ENCODE results near the gene PRKCE. TPM values are rescaled to one million over a fixed set of nuclear protein-coding genes. Genes with fewer than 3 reads are reported as not detected.
A peak's percentile ranks its signal among the peaks of the same experiment; 100 is the strongest.

PRKCE gene
- total and polyA plus RNA-seq, 4 donors = 2.5 to 38.6 (median 5.8) TPM

DNA sequence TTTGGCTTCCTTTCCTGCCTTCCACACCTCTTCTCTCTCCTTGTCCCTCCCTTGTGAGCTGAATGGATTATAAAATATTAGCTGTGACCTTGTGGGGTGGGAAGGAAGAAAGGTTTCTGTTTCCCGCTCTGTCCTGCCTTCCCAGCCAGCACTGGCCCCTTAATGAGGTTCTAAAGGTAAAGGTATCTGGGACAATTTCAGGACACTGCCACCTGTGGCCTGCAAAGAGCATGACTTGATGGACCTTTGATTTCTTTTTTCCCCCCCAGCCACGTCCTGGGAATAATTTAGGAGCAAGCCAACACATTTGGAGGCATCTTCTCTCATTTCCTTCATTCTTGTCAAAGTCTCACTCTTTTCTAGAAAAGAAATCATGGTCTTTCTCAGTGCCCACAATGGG lies 399.0 kb downstream of the PRKCE start:
- Histone ChIP-seq H3K27me3 (ENCODE audit: control insufficient read depth in 4 of 4, insufficient read depth in 4 of 4, low read length in 3 of 4) (no peaks in the 10 kb centered on the region), H3K27ac (ENCODE audit: low read depth in 1 of 2, low read length in 2 of 2) (no peak overlapping the region), H3K9ac (ENCODE audit: low read depth in 1 of 2, low read length in 2 of 2) (no peak overlapping the region), H3K9me3 (ENCODE audit: control insufficient read depth in 4 of 4, low read length in 3 of 4) (no peaks in the 10 kb centered on the region), H3K4me1 (ENCODE audit: control insufficient read depth in 4 of 4, insufficient read depth in 4 of 4, low read length in 3 of 4) (no peaks in the 10 kb centered on the region), H3K4me3 (ENCODE audit: low read depth in 1 of 3, low read length in 3 of 3) (no peak overlapping the region), H3K36me3 (ENCODE audit: control insufficient read depth in 4 of 4, insufficient read depth in 3 of 4, low read depth in 1 of 4, low read length in 3 of 4) (no peaks in the 10 kb centered on the region)
- DNase-seq (ENCODE audit: low spot score) = no peak
- TF ChIP-seq RAD21 (IDR thresholded peaks at IDR 0.05) = peak; percentile 18 to 59
- TF ChIP-seq, protein P1, sequence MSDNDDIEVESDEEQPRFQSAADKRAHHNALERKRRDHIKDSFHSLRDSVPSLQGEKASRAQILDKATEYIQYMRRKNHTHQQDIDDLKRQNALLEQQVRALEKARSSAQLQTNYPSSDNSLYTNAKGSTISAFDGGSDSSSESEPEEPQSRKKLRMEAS (IDR thresholded peaks at IDR 0.05) = no peak
- WGBS = 94% methylated on average over 2 of the region's 2 CpGs

DNA sequence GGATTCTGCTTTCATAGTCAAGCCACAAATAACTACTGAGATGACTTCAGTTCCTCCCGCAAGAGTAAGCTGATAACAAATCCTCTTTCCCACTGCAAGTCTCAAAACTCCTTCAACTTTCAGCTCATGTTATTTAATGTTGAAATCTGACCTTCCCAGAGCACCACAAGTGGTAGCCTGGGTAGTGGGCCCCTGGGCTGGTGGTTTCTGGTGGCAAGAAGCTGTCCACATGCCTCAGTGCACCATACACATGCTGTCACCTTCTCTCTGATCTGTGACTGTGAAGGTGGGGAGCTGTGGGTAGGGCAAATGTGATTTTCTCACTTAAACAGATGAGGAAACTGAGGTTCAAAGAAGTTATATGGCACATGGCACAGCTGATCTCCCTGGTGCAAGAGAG lies 399.6 kb downstream of the PRKCE start:
- WGBS = 92% methylated on average over 1 of the region's 1 CpG
- Histone ChIP-seq H3K27ac (ENCODE audit: low read depth in 1 of 2, low read length in 2 of 2) (no peak overlapping the region), H3K36me3 (ENCODE audit: control insufficient read depth in 4 of 4, insufficient read depth in 3 of 4, low read depth in 1 of 4, low read length in 3 of 4) (no peaks in the 10 kb centered on the region), H3K4me1 (ENCODE audit: control insufficient read depth in 4 of 4, insufficient read depth in 4 of 4, low read length in 3 of 4) (no peaks in the 10 kb centered on the region), H3K9ac (ENCODE audit: low read depth in 1 of 2, low read length in 2 of 2) (no peak overlapping the region), H3K4me3 (ENCODE audit: low read depth in 1 of 3, low read length in 3 of 3) (no peak overlapping the region), H3K27me3 (ENCODE audit: control insufficient read depth in 4 of 4, insufficient read depth in 4 of 4, low read length in 3 of 4) (no peaks in the 10 kb centered on the region), H3K9me3 (ENCODE audit: control insufficient read depth in 4 of 4, low read length in 3 of 4) (no peaks in the 10 kb centered on the region)
- DNase-seq (ENCODE audit: low spot score) = no peak
- TF ChIP-seq SP1 (IDR thresholded peaks at IDR 0.05) = no peak
- no peak for TF ChIP-seq GABPA (IDR thresholded peaks at IDR 0.05 in 1 of 2, conservative IDR thresholded peaks at IDR 0.05 in 1 of 2)
- TF ChIP-seq NR2F2 (IDR thresholded peaks at IDR 0.05) = no peak
- TF ChIP-seq RXRA (IDR thresholded peaks at IDR 0.05) = no peak
- TF ChIP-seq, protein P1 (IDR thresholded peaks at IDR 0.05) = no peak
- TF ChIP-seq JUND (IDR thresholded peaks at IDR 0.05) = no peak
- TF ChIP-seq YY1 (IDR thresholded peaks at IDR 0.05) = no peak
- no peak for TF ChIP-seq TAF1 (conservative IDR thresholded peaks at IDR 0.05)
- TF ChIP-seq, protein P2, sequence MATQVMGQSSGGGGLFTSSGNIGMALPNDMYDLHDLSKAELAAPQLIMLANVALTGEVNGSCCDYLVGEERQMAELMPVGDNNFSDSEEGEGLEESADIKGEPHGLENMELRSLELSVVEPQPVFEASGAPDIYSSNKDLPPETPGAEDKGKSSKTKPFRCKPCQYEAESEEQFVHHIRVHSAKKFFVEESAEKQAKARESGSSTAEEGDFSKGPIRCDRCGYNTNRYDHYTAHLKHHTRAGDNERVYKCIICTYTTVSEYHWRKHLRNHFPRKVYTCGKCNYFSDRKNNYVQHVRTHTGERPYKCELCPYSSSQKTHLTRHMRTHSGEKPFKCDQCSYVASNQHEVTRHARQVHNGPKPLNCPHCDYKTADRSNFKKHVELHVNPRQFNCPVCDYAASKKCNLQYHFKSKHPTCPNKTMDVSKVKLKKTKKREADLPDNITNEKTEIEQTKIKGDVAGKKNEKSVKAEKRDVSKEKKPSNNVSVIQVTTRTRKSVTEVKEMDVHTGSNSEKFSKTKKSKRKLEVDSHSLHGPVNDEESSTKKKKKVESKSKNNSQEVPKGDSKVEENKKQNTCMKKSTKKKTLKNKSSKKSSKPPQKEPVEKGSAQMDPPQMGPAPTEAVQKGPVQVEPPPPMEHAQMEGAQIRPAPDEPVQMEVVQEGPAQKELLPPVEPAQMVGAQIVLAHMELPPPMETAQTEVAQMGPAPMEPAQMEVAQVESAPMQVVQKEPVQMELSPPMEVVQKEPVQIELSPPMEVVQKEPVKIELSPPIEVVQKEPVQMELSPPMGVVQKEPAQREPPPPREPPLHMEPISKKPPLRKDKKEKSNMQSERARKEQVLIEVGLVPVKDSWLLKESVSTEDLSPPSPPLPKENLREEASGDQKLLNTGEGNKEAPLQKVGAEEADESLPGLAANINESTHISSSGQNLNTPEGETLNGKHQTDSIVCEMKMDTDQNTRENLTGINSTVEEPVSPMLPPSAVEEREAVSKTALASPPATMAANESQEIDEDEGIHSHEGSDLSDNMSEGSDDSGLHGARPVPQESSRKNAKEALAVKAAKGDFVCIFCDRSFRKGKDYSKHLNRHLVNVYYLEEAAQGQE (IDR thresholded peaks at IDR 0.05) = no peak

DNA sequence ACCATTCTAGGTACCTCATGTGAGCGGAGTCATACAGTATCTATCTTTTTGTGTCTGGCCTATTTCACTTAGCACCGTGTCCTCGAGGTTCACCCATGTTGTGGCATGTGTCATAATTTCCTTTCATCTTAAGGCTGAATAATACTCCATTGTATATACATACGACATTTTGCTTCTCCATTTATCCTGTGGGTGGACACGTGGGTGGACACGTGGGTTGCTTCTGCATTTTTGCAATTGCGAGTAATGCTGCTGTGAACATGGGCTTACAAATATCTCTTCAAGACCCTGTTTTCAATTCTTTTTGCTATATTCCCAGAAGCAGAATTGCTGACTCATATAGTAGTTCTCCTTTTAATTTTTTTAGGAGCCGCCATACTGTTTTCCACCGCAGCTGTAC lies 402.1 kb downstream of the PRKCE start:
- TF ChIP-seq, protein P3, sequence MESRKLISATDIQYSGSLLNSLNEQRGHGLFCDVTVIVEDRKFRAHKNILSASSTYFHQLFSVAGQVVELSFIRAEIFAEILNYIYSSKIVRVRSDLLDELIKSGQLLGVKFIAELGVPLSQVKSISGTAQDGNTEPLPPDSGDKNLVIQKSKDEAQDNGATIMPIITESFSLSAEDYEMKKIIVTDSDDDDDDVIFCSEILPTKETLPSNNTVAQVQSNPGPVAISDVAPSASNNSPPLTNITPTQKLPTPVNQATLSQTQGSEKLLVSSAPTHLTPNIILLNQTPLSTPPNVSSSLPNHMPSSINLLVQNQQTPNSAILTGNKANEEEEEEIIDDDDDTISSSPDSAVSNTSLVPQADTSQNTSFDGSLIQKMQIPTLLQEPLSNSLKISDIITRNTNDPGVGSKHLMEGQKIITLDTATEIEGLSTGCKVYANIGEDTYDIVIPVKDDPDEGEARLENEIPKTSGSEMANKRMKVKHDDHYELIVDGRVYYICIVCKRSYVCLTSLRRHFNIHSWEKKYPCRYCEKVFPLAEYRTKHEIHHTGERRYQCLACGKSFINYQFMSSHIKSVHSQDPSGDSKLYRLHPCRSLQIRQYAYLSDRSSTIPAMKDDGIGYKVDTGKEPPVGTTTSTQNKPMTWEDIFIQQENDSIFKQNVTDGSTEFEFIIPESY (IDR thresholded peaks at IDR 0.05) = no peak
- TF ChIP-seq, protein P4, sequence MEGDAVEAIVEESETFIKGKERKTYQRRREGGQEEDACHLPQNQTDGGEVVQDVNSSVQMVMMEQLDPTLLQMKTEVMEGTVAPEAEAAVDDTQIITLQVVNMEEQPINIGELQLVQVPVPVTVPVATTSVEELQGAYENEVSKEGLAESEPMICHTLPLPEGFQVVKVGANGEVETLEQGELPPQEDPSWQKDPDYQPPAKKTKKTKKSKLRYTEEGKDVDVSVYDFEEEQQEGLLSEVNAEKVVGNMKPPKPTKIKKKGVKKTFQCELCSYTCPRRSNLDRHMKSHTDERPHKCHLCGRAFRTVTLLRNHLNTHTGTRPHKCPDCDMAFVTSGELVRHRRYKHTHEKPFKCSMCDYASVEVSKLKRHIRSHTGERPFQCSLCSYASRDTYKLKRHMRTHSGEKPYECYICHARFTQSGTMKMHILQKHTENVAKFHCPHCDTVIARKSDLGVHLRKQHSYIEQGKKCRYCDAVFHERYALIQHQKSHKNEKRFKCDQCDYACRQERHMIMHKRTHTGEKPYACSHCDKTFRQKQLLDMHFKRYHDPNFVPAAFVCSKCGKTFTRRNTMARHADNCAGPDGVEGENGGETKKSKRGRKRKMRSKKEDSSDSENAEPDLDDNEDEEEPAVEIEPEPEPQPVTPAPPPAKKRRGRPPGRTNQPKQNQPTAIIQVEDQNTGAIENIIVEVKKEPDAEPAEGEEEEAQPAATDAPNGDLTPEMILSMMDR (IDR thresholded peaks at IDR 0.05; ENCODE audit: low read depth, low read length, missing input control) = no peak
- TF ChIP-seq HNF4G (IDR thresholded peaks at IDR 0.05) = no peak
- no peak for TF ChIP-seq RAD21 (IDR thresholded peaks at IDR 0.05)
- no peak for TF ChIP-seq RXRA (IDR thresholded peaks at IDR 0.05)
- TF ChIP-seq, protein P2 (IDR thresholded peaks at IDR 0.05) = no peak
- TF ChIP-seq FOXA1 (IDR thresholded peaks at IDR 0.05) = no peak
- no peak for TF ChIP-seq NR2F2 (IDR thresholded peaks at IDR 0.05)
- no peak for TF ChIP-seq FOXA2 (IDR thresholded peaks at IDR 0.05)
- WGBS = 86% methylated on average over 9 of the region's 9 CpGs
- no peak overlapping the region for H3K27ac ChIP-seq (ENCODE audit: low read depth in 1 of 2, low read length in 2 of 2)

More for the DNA sequence above, 402.1 kb downstream of the PRKCE start:
- Histone ChIP-seq H3K4me1 (ENCODE audit: control insufficient read depth in 4 of 4, insufficient read depth in 4 of 4, low read length in 3 of 4) (peaks cover 0 to 7% (median 3%) of the 10 kb centered on the region in 4 donors), H3K9ac (ENCODE audit: low read depth in 1 of 2, low read length in 2 of 2) (no peak overlapping the region), H3K4me3 (ENCODE audit: low read depth in 1 of 3, low read length in 3 of 3) (no peak overlapping the region), H3K36me3 (ENCODE audit: control insufficient read depth in 4 of 4, insufficient read depth in 3 of 4, low read depth in 1 of 4, low read length in 3 of 4) (no peaks in the 10 kb centered on the region), H3K27me3 (ENCODE audit: control insufficient read depth in 4 of 4, insufficient read depth in 4 of 4, low read length in 3 of 4) (no peaks in the 10 kb centered on the region), H3K9me3 (ENCODE audit: control insufficient read depth in 4 of 4, low read length in 3 of 4) (no peaks in the 10 kb centered on the region)
- DNase-seq (ENCODE audit: low spot score) = no peak

Measured in liver (tissue), 9 donors.